GM18498 (cell line): Measurements from ENCODE around the gene PTPN18.
"Not testable (repeated sequence)": the region's sequence is repeated elsewhere in the genome, so short reads cannot be mapped to it uniquely, and the experiment has no call there.

Source experiments
- ATAC-seq: cut with Tn5 transposase; IDR thresholded peaks from one replicate; pipeline ENCODE4 v1.9.1; 2021; ENCODE audit warnings: mild to moderate bottlenecking, moderate library complexity; ENCODE audit not compliant: unreplicated experiment

The PTPN18 gene

GRCh38 chr2:130380096-130380934 is 24.5 kb downstream of the PTPN18 start:
- no peak for ATAC-seq

GRCh38 chr2:130381145-130381544 is 25.3 kb downstream of the PTPN18 start:
- ATAC-seq: no peak

GRCh38 chr2:130381619-130382018 is 25.8 kb downstream of the PTPN18 start:
- no peak for ATAC-seq

- no peak for ATAC-seq
Observed at GRCh38 chr2:130382313-130382917, 26.6 kb downstream of the PTPN18 start.

GRCh38 chr2:130385709-130386108 is 29.9 kb downstream of the PTPN18 start:
- peak; percentile 52 for ATAC-seq

- no peak for ATAC-seq
Observed at GRCh38 chr2:130387071-130387400, 31.2 kb downstream of the PTPN18 start.

GRCh38 chr2:130387804-130388203 is 31.9 kb downstream of the PTPN18 start:
- ATAC-seq: no peak

GRCh38 chr2:130388221-130388907 is 32.5 kb downstream of the PTPN18 start:
- ATAC-seq: no peak

GRCh38 chr2:130389358-130389757 is 33.5 kb downstream of the PTPN18 start:
- ATAC-seq: no peak

GRCh38 chr2:130389783-130390182 is 33.9 kb downstream of the PTPN18 start:
- ATAC-seq: no peak

GRCh38 chr2:130390460-130391057 is 34.7 kb downstream of the PTPN18 start:
- peak; percentile 20 for ATAC-seq

GRCh38 chr2:130391058-130391871 is 35.4 kb downstream of the PTPN18 start:
- ATAC-seq: peak; percentile 94

- ATAC-seq: no peak
Observed at GRCh38 chr2:130391872-130392670, 36.2 kb downstream of the PTPN18 start.

- no peak for ATAC-seq
Observed at GRCh38 chr2:130393318-130393910, 37.6 kb downstream of the PTPN18 start.

- ATAC-seq: not testable (repeated sequence)
Observed at GRCh38 chr2:130406280-130406679, 50.4 kb downstream of the PTPN18 start.

GRCh38 chr2:130416693-130417092 is 60.8 kb downstream of the PTPN18 start:
- ATAC-seq: not testable (repeated sequence)

GRCh38 chr2:130418845-130419244 is 63.0 kb downstream of the PTPN18 start:
- not testable (repeated sequence) for ATAC-seq
